CD4-positive, alpha-beta T cell treated with Interleukin-12 subunit alpha and Interleukin-12 subunit beta, for 1 hour (primary cell): Measurements from ENCODE around the gene PON2.
"Not testable (repeated sequence)": the region's sequence is repeated elsewhere in the genome, so short reads cannot be mapped to it uniquely, and the experiment has no call there.

Source experiments
- DNase-seq: peaks from one replicate; pipeline ENCODE4 v3.0.0-alpha.2; 2020

PON2 gene

GRCh38 chr7:95434557-95435421, at the start of gene PON2:
TSS of gene PON2 (minus strand) at chr7:95435028. CDS start at chr7:95434951, 77 bp downstream.
- peak; percentile 52 for DNase-seq

- no peak for DNase-seq
Observed at GRCh38 chr7:95482424-95482823, 47.6 kb upstream of the PON2 start.

- DNase-seq = no peak
Observed at GRCh38 chr7:95481271-95482165, 46.7 kb upstream of the PON2 start.

- DNase-seq = no peak
Observed at GRCh38 chr7:95479992-95480624, 45.3 kb upstream of the PON2 start.

GRCh38 chr7:95478272-95479037, 43.6 kb upstream of the PON2 start:
- no peak for DNase-seq

GRCh38 chr7:95476904-95477594, 42.2 kb upstream of the PON2 start:
- peak; percentile 59 for DNase-seq

- no peak for DNase-seq
Observed at GRCh38 chr7:95476072-95476847, 41.4 kb upstream of the PON2 start.

- no peak for DNase-seq
Observed at GRCh38 chr7:95473276-95473985, 38.6 kb upstream of the PON2 start.

- no peak for DNase-seq
Observed at GRCh38 chr7:95472581-95473161, 37.8 kb upstream of the PON2 start.

- DNase-seq = no peak
Observed at GRCh38 chr7:95471071-95471470, 36.2 kb upstream of the PON2 start.

- no peak for DNase-seq
Observed at GRCh38 chr7:95470452-95470851, 35.6 kb upstream of the PON2 start.

GRCh38 chr7:95469848-95470247, 35.0 kb upstream of the PON2 start:
- no peak for DNase-seq

- no peak for DNase-seq
Observed at GRCh38 chr7:95469187-95469586, 34.4 kb upstream of the PON2 start.

- no peak for DNase-seq
Observed at GRCh38 chr7:95467912-95468607, 33.2 kb upstream of the PON2 start.

- DNase-seq = not testable (repeated sequence)
Observed at GRCh38 chr7:95460653-95461052, 25.8 kb upstream of the PON2 start.

- no peak for DNase-seq
Observed at GRCh38 chr7:95457947-95458346, 23.1 kb upstream of the PON2 start.

GRCh38 chr7:95454438-95455045, 19.7 kb upstream of the PON2 start:
- no peak for DNase-seq

GRCh38 chr7:95446618-95447017, 11.8 kb upstream of the PON2 start:
- DNase-seq = no peak

- no peak for DNase-seq
Observed at GRCh38 chr7:95444796-95445195, 10.0 kb upstream of the PON2 start.
